GM21381 (cell line): ENCODE measurements around the gene CLSTN1.

ENCODE experiments used
- ATAC-seq: cut with Tn5 transposase; IDR thresholded peaks from one replicate; pipeline ENCODE4 v1.9.1; 2021; ENCODE audit warnings: mild to moderate bottlenecking, moderate library complexity; ENCODE audit not compliant: unreplicated experiment

CLSTN1 gene

DNA sequence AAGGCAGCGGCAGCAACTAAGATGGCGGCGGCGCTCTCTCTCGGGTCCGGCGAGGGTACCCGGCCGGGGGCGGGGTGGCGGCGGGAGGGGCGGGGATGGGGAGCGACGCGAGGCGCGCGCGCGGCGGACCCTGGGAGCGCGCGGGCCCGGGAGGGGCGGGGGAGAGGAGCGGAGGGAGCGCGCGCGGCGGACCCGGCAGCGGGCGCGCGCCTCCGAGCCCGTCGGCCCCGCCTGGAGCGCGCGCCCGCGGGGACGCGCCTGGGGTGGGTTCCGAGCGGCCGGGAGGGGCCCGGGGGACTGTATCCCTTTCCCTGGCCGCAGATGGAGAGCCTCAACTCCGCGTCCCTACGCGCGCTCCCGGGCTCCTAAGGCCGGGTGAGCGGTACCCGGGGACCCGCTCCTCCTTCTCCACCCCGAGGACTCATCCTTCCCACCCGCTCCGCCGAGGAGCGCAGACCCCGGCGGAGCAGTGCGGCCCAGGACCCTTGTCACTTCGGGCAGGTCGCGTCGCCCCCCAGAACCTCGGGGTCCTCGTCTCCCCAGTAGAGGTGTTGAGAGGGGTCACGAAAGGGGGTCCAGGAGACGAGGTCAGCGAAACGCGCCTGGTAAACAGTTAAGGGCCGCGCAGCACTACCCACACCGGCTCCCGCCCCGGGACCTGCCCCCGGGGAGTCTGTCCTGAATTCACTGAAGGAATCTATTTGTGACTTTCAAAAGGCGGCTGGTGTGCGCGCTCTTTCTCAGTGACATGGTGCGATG is at the start of gene CLSTN1:
Gene CLSTN1, minus strand, starts transcription at position 23 of the 759 bp plus-strand sequence. CDS start 232 bp downstream, outside the sequence.
- peak; percentile 60 for ATAC-seq

DNA sequence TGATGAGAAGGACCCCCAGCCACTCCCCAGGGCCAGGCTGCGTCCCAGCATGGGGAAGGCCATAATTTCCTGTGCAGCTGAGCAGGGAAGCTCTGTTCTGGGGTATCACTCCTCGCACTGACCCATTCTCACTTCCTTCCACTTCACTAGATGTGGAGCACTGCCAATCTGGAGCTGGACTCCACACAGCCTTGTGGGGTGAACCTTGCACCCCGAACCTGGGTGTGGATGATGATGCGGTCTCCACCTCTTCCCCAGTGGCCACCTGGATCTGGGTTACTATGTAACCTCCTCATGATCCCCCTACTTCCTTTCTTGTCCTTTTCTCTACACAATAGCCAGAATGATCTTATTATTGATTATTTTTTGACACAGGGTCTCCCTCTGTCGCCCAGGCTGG is 49.6 kb upstream of the CLSTN1 start:
- ATAC-seq: no peak

DNA sequence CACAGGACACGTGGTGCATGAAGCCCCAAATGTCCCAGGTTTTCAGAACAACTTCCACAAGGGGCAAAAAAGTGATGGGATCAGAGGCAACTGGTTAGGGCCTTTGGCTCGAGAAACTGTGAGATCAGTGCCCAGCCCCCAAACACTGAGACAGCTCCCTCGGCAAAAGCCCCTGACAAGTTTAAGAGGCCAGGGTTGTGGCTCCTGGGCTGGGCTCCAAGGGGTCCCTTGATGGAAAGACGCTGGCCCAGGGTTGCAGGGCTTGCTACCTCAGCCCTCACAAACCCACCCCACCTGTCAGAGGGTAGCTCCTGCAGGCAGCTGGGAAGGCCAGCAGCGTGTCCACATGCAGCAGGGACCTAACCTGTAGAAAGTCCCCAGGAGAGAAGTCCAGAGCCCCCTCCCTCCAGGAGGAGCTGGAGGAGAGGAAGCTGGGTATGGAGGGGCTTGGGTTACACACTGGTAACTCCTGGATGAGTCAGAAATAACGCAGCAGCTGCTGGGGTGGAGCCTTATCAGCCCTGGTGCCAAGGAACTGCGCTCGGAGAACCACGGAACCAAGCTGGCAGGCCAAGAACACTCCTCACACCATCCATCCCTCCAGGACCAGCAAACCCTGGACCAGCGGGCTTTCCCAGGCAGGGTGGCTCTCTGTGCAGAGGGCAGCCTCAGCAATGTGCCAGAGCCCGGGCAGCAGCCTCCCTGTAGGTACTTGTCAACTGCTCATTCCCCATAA is 48.8 kb upstream of the CLSTN1 start:
- ATAC-seq: no peak

DNA sequence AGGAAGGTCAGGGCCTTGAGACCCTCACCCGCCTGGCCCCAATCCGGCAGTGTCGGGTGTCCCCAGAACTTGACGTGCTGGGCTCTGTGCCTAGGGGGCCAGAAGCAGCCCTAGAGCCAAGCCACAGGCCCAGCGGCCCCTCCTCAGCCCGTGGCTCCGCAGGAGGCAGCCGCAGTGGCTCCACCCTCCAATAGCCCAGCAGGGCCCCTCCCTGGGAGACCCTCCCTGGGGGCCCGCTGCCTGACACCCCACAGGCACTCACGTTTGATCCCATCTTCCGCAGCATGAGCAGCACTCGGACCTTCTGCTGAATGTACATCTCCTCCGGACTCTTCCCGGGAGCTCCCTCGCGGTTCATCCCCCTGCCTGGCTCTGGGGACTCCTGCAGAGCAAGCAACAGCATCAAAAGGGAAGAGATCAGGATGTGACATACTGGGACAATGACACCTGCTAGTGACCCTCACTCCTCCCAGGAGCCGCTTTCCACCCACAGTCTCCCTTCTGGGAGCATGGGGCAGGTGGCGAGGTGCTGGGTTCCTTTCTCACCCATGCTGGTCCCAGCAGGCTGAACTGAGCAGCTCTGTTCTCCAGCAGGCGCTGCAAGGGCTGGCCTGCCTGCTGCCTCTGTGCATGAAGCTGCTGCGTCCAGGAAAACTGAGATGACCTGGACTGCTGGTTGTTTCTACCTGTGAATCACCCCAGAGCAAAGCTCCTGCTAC is 48.1 kb upstream of the CLSTN1 start:
- ATAC-seq: no peak

DNA sequence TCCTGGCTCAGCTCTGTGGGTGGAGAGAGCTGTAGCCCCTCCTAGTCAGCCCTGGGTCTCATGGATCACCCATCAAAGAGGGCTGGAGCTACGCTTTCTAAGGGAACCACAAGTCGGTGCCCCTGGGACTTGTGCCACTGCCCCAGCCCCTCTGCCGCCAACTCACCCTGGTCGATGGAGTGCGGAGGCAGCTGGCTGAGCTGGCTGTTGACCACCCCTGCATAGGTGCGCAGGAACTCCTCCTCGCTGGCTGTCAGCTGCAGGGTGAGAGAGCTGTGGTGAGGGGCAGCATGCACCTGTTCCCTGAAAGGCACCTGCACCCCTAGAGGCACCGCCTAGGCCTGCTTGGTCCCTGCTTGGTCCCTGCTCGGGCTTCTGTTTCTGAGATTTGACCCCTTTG is 47.3 kb upstream of the CLSTN1 start:
- no peak for ATAC-seq

DNA sequence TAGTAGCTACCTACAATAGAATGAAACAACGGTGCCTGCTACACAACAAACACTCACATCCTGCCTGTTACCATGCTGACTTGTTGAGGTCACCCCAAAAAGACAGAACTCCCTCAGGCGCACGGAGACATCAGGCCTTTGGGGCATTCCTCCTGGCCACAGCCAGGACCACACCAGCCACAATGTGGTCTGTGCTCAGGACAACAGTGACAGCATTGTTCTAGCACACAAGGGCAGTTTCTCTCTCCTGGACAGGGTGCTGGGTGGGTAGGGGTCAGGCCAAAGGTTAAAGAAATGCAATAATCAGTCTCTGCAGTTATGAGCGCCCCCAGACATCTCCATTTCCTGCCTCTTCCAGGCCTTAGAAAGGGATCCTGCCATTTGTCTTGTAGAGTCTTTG is 46.8 kb upstream of the CLSTN1 start:
- ATAC-seq: no peak

DNA sequence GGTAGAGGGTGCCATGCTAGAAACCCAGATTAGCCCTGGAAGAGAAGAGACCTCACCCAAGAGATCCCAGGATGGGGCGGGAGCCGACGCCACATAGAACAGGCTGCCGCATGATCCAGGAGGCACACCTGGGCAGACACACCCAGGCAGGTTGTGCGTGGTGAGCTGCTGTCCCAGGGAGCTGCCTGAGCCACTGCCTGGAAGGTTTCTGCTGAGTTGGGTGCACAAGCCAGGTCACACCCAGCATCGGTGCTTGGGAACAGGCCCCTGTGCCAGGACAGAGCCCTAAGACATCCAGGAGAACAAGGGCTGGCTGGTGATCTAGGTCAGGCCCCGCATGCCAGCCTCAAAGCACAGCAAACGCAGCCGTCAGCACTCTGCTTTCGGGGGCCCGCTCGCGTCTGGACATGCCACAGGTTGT is 46.1 kb upstream of the CLSTN1 start:
- ATAC-seq: no peak

DNA sequence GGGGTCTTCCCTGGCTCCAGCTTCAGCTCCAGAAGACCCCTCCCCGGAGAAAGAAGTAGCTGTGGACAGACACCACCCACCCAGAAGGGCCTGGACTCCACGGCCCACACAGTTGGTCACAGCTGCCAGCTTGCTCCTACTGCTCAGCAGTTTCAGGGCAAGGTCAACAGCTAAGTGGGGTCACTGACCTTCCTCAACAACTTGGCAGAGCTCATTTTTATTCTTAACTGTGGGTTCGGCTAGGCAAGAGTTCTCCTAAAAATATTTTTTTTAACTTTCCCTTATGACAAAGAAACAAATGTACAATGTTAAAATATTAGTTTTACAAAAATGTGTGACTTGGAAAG is 44.5 kb upstream of the CLSTN1 start:
- ATAC-seq: no peak

DNA sequence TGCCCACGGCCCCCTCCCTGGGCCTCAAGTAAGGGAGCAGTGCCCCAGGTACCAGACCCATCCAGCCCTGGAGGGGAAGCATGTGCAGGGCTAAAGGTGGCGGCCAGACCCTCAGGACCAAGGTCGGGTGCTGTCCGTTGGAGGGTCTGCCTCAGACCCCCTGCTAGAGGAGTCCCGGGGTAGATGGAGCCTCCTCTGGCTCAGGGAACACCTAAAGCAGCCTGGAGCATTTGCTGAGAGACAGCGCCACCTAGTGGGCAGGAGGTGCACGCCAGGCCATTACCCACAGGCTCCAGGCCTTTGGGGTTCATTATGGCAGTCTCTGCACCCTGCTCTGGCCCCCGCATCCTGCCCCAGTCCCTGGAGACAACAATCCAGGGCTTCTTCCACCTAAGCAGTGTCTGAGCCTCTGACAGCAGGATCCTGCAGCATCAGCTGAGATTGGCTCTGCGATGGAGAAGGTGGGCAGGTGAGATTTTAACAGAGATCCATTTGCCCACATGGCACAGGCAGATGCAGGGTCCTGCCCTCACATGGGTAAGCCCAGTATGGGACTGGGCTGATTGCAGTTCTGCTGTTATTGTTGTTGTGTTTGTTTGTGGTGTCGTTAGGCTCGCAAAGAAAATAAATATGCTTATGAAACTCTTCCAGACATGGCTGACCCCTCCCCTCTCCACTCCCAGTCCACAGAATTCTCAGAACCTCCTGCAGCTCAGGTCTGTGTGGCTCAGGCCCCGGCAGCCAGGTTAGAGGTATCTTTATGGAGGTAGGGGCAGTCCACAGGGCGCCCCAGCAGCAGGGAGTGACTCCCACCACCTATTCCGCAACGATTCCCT is 43.9 kb upstream of the CLSTN1 start:
- ATAC-seq: peak; percentile 59

DNA sequence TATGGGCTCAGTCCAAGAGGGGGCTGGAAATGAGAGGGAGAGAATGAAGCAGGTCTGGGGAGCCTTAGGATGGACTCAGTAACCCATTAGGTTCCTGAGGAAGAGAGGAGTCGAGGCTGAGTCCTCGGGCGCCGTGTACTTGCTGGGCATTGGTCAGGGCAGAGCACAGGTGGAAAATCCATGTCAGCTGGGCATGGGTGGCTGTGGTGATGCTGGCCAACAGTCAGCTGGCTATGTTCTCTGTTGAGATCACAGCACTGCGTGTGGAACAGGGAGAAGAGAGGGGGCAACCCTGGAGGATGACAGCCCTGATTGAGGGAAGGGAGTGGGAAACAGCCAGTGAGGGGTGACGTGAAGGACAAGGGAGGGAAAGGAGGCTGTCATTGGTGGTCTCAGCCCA is 43.1 kb upstream of the CLSTN1 start:
- ATAC-seq: no peak

DNA sequence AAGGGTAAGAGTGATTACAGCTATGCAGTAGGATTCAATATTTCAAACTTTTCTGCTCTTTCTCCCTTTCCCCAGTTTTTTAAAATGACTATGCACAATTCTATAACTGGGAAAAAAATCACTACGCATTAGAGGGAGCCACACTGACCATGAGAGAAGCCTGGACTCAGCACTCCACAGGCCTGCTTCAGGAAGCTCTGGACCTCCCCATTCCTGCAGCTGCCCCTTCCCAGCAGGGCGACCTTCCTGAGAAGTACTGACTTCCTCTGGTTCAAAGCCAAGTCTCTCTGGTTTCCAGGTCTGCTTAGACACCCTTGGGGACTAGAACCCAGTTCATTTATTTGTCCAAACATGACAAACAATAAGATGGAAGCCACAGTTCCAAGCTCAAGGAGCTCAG is 42.0 kb upstream of the CLSTN1 start:
- ATAC-seq: no peak

DNA sequence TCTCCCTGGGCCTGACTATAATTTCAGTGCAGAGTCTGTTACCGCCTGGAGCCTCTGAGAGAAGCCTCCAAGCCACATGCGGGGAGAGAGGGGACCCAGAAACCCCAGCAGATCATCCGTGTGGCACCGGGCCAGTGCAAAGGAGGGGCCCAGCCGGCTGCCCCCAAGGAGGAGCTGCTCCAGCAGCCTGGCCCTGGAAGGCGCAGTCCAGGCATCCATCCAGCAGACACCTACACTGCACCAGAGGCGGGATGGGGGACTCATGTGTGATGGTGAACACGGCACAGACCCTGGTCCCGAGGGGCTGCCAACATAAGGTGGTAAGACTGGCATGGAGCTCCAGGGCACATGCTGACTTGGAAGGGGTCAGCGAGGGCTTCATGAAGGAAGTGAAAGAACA is 39.6 kb upstream of the CLSTN1 start:
- ATAC-seq: no peak

DNA sequence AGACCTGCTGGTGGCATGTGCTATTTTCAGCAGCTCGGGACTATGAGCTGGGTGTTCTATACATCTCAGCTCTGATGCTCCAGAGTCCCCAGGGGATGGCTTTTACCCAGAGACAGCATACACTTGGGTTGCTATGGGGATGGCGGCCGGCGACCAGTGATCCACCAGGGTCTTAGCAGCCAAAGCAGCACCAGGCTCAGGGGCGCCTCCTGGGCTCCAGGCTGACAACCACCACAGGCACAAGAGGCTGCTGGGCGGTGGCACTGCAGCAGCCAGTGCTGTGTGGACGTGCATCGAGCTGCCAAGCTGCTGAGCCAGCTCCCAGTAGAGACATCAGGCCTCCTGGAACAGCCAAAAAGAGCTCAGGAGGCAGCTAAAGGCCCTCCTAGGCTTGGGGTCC is 37.6 kb upstream of the CLSTN1 start:
- no peak for ATAC-seq

DNA sequence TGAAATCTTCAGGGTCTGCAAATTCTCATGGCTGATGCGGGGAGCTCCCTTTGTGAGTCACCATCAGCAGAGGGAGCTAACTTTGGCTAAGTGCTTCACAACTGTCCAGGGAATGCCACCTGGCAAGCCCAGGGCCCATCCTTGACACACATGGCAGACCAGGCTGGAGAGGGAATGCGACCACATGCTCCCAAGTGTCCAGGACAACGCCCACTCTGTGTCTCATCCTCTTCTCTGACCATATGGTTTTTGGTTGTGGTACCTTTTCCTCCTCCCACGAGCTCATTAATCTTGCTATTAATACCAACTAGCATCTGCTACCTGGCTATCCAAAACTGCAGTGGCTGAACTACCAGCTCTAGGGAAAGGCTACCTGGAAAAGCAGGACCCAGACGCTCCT is 37.1 kb upstream of the CLSTN1 start:
- no peak for ATAC-seq

DNA sequence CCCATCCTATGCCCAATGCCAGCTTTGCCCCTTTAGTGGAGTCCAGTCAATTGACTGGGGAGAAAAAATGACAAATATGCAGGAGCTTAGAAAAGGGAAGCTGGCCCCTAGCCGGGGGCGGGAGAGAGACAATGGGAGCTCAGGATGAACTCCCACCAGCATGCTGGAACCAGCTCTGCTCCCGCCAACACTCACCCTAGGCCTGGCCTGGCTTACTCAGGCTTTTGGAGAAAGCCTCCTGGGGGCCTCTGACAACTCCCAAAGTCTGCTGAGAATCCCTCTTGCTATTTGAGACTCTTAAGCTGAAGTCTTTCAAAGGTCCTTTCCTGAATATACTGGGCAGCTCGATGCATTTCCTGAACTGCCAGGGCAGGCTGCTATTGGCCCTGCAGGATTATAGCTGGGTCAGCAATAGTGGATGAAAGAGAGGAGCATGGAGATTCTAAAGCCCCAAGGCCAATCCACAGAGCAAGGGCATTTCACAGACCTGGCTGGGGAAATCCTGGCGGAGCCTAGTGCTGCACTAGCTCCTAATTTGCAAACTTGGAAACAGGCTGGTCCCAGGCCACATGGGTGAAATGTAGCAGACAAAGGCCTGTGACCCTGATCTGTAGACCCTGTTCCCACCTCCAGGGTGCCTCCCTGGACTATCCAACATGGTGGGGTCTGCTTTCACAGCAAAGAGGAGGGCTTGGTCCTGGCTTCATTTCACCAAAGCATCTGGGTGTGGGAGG is 35.7 kb upstream of the CLSTN1 start:
- no peak for ATAC-seq

DNA sequence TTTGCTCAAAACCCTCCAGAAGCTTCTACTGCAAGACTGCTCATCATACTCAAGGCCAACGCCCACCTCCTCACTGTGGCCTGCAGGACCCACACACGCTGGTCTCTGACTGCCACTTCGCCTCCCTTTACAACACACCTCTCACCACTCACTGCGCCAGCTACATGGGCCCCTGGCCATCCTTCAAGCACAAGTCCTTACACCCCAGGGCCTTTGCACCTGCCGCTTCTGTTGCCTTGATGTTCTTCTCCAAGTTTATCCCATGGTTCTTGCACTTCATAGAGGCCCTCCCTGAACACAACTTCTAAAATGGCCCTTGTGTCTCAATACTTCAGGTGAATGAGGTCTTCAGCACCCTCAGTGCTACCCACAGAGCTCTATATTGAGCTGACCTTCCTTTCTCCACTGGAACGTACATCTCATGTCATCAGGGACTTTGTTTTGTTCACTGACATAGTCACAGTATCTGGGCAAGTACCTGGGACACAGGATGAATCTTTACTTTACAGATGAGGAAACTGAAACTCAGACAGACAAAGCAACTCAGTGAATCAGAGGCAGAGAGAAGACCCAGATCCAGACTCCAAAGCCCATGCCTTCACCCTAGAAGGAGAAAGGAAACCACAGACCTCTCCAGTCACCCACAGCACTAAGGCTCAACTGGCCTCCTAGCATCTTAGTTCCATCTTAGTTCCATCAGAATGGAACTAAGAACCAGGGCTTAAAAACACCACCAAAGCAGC is 34.7 kb upstream of the CLSTN1 start:
- no peak for ATAC-seq

DNA sequence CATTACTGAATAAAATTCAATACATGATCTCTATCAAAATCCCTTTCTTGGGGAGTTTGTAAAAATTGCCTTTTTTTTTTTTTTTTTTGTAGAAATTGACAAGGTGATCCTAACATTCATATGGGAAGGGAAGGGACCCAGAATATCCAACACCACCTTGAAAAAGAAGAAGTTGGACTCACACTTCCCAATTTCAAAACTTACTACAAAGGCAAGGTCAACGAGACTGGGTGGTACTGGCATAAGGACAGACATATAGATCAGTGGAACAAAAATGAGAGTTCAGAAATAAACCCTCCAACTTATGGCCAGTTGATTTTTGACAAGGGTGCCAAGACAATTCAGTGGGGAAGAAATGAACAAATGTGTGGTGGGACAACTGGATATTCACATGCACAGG is 31.4 kb upstream of the CLSTN1 start:
- ATAC-seq: no peak

DNA sequence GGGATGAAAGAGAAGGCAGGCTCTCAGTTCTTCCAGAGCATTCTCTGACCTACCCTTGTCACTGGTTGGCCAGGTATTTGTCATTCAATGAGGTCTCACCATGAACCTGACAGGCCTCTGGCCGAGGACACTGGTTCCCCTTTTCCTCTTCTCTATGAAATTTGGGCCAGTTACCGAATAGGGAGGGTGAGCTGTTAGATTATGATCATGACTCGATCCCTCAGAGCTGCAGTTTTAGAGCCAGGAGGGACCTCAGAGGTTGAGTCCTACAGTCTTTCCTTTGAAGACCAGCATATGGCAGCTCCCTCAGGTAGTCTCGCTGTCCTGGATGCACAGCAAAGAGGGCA is 29.5 kb upstream of the CLSTN1 start:
- no peak for ATAC-seq

DNA sequence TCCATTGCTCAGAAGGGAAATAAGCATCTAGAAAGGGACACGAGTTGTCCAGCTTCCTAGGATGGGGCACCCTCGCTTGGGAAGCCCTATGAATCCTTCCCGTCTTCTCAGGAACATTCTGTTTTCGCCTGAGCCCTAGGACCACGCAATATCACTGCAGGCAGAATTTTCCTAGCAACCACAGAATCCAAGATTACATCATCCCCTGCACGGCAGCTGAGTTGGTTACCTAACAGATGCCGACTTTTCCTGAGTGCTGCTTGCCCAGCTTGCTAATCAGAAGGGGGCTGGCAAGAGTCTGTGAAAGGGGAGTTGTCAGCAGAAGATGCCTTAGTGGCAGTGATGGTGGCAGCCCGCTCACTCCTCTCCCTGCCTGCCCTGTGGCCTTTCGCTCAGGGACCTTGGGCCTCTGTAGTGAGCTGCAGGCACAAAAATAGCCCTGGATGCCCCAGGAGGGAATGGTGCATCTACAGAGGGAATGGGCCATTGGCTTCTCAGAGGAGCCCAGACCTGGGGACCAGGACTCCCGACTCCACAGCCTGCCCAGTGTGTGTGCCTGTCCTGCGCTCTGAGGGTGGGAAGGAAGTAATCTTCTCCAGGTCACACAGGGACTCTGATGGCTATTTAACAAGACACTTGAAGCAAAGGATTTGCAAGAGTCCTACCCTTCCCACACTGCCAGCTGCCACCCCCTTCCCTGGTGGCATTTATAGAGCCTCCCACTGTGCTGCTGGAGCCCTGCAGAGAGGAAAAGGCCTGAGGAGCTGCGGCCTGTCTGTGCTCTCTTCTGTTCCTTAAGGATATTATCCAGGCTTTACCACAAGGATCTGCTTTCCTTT is 28.9 kb upstream of the CLSTN1 start:
- no peak for ATAC-seq
